Epithelial cell of esophagus (primary cell): Measurements from ENCODE around the gene LTA.

ENCODE experiments used
- DNase-seq: peaks from one replicate; pipeline ENCODE4 v3.0.0; 2010; ENCODE audit warnings: low read depth
- H3K4me3 ChIP-seq: 2 replicates; pipeline ENCODE4 v1.5.1; 2011; ENCODE audit warnings: mild to moderate bottlenecking, low read length, control low read depth
- TF ChIP-seq, protein P1 (sequence below): IDR thresholded peaks from 2 replicates; pipeline ENCODE4 v1.5.1; 2011; ENCODE audit warnings: low read depth, mild to moderate bottlenecking, low read length, control low read depth, inconsistent platforms; ENCODE audit not compliant: insufficient read depth; ENCODE audit errors: missing control alignments

The LTA gene, protein sequence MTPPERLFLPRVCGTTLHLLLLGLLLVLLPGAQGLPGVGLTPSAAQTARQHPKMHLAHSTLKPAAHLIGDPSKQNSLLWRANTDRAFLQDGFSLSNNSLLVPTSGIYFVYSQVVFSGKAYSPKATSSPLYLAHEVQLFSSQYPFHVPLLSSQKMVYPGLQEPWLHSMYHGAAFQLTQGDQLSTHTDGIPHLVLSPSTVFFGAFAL

DNA sequence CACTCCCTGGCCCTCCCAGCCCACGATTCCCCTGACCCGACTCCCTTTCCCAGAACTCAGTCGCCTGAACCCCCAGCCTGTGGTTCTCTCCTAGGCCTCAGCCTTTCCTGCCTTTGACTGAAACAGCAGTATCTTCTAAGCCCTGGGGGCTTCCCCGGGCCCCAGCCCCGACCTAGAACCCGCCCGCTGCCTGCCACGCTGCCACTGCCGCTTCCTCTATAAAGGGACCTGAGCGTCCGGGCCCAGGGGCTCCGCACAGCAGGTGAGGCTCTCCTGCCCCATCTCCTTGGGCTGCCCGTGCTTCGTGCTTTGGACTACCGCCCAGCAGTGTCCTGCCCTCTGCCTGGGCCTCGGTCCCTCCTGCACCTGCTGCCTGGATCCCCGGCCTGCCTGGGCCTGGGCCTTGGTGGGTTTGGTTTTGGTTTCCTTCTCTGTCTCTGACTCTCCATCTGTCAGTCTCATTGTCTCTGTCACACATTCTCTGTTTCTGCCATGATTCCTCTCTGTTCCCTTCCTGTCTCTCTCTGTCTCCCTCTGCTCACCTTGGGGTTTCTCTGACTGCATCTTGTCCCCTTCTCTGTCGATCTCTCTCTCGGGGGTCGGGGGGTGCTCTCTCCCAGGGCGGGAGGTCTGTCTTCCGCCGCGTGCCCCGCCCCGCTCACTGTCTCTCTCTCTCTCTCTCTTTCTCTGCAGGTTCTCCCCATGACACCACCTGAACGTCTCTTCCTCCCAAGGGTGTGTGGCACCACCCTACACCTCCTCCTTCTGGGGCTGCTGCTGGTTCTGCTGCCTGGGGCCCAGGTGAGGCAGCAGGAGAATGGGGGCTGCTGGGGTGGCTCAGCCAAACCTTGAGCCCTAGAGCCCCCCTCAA, at the start of gene LTA:
TSS of gene LTA (plus strand) at position 249 of the 871 bp plus-strand sequence. CDS start at position 703, 454 bp downstream.
- TF ChIP-seq, protein P1, sequence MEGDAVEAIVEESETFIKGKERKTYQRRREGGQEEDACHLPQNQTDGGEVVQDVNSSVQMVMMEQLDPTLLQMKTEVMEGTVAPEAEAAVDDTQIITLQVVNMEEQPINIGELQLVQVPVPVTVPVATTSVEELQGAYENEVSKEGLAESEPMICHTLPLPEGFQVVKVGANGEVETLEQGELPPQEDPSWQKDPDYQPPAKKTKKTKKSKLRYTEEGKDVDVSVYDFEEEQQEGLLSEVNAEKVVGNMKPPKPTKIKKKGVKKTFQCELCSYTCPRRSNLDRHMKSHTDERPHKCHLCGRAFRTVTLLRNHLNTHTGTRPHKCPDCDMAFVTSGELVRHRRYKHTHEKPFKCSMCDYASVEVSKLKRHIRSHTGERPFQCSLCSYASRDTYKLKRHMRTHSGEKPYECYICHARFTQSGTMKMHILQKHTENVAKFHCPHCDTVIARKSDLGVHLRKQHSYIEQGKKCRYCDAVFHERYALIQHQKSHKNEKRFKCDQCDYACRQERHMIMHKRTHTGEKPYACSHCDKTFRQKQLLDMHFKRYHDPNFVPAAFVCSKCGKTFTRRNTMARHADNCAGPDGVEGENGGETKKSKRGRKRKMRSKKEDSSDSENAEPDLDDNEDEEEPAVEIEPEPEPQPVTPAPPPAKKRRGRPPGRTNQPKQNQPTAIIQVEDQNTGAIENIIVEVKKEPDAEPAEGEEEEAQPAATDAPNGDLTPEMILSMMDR = no peak
- DNase-seq = no peak
- H3K4me3 ChIP-seq = no peak within 1 kb of the TSS

DNA sequence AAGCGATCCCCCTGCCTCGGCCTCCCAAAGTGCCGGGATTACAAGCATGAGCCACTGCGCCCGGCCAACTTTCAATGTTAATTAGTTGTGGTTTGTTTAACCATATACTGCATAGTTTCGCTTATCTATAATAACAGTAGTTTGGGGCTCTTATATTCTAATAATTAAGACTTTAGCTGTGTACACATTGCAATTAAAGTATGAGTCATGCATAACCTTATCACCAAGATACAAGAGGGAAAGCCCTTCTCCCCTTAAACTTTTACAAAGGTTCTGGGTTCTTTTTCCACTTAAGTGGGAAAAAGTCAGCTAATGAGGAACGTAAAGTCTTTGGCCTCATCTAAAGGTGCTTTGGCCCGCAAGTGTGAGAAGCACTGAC, 46.5 kb upstream of the LTA start:
- no peak overlapping the region for H3K4me3 ChIP-seq
- TF ChIP-seq, protein P1 = no peak
- DNase-seq = no peak

DNA sequence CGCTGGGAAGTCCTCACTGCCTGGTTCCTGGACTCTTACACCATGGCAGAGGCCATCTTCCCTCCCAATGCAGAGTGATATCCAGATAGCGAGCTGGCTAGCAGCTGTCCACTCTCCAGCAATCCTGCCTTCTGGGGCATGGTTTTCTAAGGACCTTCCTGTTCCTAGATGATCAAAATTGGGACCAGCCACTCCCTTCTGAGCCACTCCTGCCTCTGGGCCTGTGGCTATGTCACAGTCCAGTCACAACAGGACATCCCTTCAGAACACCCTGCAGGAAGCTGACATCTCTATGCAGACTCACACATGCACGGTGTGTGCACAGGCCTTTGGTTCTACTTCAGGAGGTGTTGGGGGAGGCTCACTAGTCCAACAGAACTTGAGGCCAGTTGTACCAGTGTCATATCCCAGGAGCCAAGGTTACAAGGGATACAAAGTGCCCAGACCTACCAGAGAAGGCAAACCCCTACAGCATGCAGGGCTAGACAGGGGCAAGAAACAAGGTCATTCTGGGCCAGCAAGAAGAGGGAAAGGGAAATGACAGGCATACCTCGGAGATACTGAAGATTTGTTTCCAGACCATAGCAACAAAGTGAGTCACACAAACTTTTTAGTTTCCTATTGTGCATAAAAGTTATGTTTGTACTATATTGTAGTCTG, 46.0 kb upstream of the LTA start:
- DNase-seq = peak; percentile 37
- TF ChIP-seq, protein P1 = no peak
- H3K4me3 ChIP-seq = no peak overlapping the region

DNA sequence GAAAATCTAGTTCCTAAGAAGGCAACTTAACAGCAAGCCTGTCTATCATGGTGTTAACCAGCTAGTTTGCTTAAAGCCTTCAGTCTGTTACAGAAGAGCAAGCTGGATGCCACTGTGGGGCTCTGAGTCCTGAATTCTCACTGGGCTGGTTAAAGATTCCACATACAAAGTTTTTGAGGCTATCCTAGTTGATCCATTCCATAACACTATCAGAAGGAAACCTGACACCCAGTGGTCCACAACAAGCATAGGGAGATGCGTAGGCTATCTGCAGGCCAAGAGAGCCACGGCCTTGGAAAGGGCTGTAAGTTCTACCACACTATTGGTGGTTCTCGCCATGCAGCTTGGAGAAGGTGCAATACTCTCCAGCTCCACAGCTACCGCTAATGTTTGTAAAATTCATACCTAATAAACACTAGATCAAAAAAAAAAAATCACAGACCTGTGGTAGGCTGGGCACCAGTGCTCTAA, 43.7 kb upstream of the LTA start:
- H3K4me3 ChIP-seq = no peak overlapping the region
- TF ChIP-seq, protein P1 = no peak
- DNase-seq = no peak

DNA sequence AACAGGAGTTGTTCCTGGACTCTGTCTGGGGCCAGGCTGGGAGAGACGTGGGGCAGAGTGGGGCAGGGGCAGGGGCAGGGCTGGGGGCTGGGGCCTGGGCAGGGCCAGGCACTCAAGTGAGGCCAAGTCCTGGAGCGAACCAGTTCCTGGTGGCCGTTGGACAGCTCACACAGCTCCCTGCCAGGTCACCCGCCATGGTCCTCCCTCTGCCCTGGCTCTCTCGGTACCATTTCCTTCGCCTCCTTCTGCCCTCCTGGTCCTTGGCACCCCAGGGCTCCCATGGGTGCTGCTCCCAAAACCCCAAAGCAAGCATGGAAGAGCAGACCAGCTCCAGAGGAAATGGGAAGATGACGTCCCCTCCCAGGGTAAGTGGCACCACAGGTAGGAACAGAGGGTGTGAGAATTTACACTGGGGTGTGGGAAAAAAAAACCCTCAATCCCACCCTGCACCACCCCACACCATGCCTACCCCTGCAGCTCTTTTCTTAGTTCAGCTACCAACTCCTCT, 43.2 kb upstream of the LTA start, which contains the start of gene MCCD1:
TSS of gene MCCD1 (plus strand) at position 142 of the 508 bp plus-strand sequence. CDS start at position 195, 53 bp downstream.
- DNase-seq = no peak
- H3K4me3 ChIP-seq = no peak within 1 kb of the TSS
- TF ChIP-seq, protein P1 = no peak

DNA sequence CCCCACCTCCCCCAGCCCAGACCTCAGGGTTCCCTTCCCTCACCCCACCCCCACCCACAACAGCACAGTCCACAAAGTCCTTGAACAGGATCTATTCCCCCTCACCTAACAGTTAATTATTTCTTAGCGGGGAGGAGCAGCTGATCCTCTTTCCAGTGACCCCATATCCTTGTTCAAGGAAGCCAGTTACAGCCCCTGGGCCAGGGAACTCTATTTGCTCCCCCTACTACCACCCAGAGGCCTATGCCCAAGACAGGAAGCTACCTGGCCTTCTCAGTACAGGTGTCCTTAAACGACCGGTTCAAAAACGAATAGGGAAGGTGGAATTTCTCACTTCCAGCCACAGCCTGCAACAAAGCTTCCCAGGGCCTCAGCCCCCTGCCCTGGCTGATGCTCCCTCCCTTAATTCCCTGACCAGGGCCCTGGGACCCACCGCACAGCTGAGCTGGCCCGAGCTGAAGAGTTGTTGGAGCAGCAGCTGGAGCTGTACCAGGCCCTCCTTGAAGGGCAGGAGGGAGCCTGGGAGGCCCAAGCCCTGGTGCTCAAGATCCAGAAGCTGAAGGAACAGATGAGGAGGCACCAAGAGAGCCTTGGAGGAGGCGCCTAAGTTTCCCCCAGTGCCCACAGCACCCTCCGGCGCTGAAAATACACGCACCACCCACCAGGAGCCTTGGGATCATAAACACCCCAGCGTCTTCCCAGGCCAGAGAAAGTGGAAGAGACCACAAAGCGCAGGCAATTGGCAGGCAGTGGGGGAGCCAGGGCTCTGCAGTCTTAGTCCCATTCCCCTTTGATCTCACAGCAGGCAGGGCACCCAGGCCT, 42.5 kb upstream of the LTA start:
- DNase-seq = no peak

More for the DNA sequence above, 42.5 kb upstream of the LTA start:
- no peak overlapping the region for H3K4me3 ChIP-seq
- TF ChIP-seq, protein P1 = no peak
